T1000 (cell line): ENCODE data around the gene OCLN.
"Not testable (repeated sequence)": the region's sequence is repeated elsewhere in the genome, so short reads cannot be mapped to it uniquely, and the experiment has no call there.

Experiments
- DNase-seq: peaks from one replicate; lab custom pipeline; 2025; ENCODE audit warnings: mixed read lengths; lab: John Stamatoyannopoulos, UW

The OCLN gene

GRCh38 chr5:69491027-69491426 lies 1.6 kb upstream of the OCLN start:
- DNase-seq = no peak

DNA sequence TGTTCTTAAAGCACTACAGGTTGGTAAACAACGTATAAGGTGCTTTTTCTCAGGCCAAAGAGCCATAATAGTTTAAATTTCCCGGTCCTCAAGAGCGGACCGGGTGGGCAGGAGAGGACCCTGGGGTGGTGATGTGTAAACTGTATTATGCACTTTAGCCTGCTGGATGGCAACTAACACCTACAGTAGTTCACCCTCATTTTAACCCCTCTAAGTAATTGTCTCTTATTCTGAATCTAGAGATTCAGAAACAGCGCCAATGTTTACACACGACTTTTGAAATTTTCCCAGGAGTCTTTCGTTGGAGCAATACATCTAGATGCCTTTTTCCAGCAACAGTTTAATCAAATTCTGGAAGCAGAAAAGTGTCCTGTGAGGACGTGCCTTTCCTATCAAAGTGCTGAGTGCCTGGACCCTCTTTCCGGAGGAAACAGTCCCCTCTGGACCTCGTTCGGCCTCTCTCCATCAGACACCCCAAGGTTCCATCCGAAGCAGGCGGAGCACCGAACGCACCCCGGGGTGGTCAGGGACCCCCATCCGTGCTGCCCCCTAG lies 676 bp upstream of the OCLN start:
- no peak for DNase-seq

GRCh38 chr5:69492923-69493395 lies 369 bp downstream of the OCLN start:
- DNase-seq = no peak

DNA sequence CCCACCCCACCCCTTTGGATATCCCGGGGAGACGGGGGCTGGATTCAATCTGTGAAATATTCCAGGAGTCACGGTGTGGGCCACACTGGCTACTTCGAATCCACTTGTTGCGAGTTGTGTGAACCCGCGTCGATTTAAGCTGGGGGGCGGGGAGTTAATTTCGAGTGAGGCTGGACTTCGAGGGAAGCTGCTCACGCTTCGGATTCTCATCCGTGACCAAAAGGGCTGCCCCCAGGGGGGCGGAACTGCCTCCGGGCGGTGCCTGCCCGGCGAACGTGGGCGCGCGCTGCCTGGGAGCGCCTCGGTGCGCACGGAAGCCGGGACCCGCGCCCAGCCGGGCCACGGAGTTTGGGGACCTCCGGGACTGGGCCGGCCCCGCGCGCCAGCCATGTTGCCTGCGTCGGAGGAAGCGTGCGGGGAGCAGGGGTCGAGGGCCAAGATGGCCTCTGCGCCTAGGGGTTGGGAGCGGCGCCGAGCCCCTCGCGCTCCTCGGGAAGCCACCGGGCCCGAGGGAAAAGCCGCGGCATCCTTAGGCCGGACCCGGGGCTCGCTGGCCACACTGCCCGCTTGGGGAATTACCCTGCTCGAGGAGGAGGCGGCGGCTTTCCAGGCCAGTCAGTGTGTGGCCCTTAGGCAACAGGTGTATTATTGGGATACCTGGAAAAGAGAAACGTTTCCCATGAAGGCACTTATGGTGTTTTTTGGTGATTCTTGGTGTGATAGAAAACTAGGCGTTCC lies 975 bp downstream of the OCLN start:
- no peak for DNase-seq

- DNase-seq = no peak
These were observed 1.9 kb downstream of the OCLN start for GRCh38 chr5:69494452-69494851.

- DNase-seq = no peak
These were observed 4.5 kb downstream of the OCLN start for GRCh38 chr5:69497006-69497520.

DNA sequence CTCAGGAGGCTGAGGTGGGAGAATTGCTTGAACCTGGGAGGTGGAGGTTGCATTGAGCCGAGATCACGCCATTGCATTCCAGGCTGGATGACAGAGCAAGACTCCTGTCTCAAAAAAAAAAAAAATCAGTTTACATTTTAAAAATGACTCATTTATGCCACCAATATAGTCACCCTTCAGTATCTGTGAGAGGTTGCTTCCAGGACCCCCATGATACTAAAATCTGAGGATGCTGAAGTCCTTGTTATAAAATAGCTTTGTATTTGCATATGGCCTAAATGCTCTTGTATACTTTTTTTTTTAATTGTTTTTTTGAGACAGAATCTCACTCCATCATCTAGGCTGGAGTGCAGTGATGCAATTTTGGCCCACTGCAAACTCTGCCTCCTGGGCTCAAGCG lies 5.8 kb downstream of the OCLN start:
- no peak for DNase-seq

- no peak for DNase-seq
These were observed 9.8 kb downstream of the OCLN start for GRCh38 chr5:69502367-69502766.

GRCh38 chr5:69502767-69503488 lies 10.3 kb downstream of the OCLN start:
- DNase-seq = no peak

DNA sequence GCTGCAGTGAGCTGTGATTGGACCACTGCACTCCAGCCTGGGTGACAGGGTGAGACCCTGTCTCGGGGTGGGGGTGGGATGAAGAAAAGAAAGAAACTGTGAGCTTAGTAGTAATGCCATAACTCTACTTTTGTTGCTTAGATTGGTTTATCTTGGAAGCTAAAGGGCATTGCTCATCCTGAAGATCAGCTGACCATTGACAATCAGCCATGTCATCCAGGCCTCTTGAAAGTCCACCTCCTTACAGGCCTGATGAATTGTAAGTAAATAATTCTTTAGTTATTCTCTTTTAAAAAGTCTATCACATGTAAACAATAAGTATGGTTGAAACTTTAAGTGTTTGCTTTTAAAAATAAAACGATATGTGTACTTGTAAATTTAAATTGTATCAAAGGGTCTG lies 11.4 kb downstream of the OCLN start:
- DNase-seq = no peak

DNA sequence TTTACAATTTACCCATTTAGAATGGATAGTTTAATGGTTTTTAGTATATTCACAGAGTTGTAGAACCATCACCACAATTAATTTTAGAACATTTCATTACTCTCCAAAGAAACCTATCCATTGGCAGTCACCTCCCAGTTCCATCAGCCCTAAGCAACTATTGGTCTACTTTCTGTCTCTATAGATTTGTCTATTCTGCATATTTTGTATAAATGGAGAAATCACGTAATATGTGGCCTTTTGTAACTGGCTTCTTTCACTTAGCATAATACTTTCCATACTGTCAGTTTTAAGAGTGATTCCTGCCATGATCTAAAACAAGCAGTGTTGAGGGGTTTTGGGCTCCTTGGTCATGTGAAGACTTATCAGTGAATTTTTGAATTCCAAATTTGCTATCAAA lies 12.7 kb downstream of the OCLN start:
- no peak for DNase-seq

- no peak for DNase-seq
These were observed 16.6 kb downstream of the OCLN start for GRCh38 chr5:69509212-69509611.

- no peak for DNase-seq
These were observed 18.1 kb downstream of the OCLN start for GRCh38 chr5:69510694-69511093.

GRCh38 chr5:69512740-69513260 lies 20.2 kb downstream of the OCLN start:
- no peak for DNase-seq

DNA sequence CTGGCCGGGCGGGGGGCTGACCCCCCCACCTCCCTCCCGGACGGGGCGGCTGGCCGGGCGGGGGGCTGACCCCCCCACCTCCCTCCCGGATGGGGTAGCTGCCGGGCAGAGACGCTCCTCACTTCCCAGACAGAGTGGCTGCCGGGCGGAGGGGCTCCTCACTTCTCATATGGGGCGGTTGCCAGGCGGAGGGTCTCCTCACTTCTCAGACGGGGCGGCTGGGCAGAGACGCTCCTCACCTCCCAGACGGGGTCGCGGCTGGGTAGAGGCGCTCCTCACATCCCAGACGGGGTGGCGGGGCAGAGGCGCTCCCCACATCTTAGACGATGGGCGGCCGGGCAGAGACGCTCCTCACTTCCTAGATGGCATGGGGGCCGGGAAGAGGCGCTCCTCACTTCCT lies 23.0 kb downstream of the OCLN start:
- not testable (repeated sequence) for DNase-seq

- no peak for DNase-seq
These were observed 24.2 kb downstream of the OCLN start for GRCh38 chr5:69516769-69517168.

DNA sequence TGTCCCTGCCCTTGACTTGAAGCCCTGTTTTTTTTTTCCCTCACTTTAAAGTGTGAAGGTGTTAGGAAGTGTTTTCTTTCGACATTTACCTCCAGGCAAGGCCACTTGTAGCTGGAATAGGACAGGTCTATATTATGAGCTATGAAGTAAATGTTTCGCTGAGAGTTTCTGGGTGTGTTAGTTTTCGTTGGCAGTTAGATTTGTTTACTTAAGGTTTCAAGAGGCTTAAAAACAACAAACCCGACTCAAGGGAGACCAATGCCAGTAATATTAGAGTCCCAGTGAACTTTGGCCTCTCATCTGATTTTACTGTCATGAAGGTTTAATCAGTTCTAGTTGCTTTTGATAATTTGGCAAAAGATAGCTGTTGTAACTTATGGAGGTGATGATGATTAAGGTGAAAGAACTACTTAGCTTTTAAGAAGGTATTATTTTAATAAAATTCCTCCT lies 25.2 kb downstream of the OCLN start:
- DNase-seq = no peak

DNA sequence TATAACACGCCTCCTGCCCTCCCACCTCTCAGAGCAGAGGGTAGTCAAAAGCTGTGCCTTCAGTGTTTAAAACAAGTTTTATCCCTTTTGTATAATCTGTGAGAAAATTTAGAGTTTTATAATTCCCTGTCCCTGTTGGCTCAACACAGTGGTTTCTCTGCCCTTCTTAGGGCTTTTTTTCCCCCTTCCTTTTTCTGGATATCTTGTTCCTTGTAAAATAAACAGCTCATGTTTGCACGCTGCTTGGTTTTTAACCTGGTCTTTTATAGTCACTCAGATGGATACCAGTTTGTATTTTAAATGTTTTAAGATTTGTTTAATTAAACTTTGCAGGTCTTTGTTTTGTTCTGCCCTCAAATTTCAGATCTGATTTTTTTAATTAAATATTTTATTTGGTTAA lies 26.7 kb downstream of the OCLN start:
- no peak for DNase-seq

DNA sequence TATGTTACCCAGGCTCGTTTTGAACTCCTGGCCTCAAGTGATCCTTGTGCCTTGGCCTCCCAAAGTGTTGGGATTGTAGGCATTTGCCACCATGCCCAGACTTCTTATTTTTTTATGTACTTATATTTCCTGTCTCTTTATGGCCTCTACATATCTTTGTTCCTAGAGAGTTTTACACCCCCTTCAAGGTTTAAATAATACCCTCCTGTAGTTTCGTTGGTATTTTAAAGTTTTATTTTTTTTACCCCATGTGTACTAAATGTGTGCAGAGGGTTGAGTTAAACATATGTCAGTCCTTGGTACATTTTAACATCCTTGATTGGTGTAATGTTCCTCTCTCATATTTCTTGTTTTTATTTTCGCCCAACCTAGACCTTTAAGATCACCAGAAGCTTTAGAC lies 29.4 kb downstream of the OCLN start:
- DNase-seq = no peak

GRCh38 chr5:69525490-69525889 lies 32.9 kb downstream of the OCLN start:
- no peak for DNase-seq

DNA sequence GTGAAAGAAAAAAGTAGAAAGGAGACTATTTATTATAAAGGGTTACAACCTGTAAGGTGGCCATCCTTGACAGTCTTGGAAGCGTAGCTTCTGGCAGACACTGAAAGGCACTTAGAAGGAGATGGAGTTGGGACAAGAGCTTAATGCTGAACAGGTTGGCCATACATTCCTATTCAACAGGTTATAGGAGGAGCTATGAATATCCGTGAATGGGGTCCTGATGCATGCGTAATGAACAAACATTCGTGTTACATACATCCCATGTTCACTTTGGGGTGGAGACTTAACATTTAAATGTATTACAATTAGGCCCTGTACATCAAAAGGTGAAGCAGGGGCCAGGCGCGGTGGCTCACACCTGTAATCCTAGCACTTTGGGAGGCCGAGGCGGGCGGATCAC lies 34.1 kb downstream of the OCLN start:
- DNase-seq = no peak

GRCh38 chr5:69527128-69527770 lies 34.7 kb downstream of the OCLN start:
- DNase-seq = no peak
